KMS-11 (cell line): ENCODE data around the gene PSMA2.
A peak's percentile ranks its signal among the peaks of the same experiment; 100 is the strongest.

ENCODE experiments used
- H2AFZ ChIP-seq: fragments of 200-600 bp; sonication (generic); 2 replicates; pipeline ENCODE4 v1.6.1; 2016; ENCODE audit warnings: antibody characterized with exemption, mixed run types, low read depth
- H3K27ac ChIP-seq: fragments of 200-600 bp; sonication (generic); 2 replicates; pipeline ENCODE4 v1.6.1; 2016; ENCODE audit warnings: mild to moderate bottlenecking, mixed run types
- H3K27me3 ChIP-seq: fragments of 200-600 bp; sonication (generic); 2 replicates; pipeline ENCODE4 v1.6.1; 2017; ENCODE audit warnings: mild to moderate bottlenecking, low read depth, mixed run types, moderate library complexity; ENCODE audit not compliant: insufficient read depth
- H3K36me3 ChIP-seq: fragments of 200-600 bp; sonication (generic); 2 replicates; pipeline ENCODE4 v1.6.1; 2017; ENCODE audit warnings: mild to moderate bottlenecking, mixed run types; ENCODE audit not compliant: insufficient read depth
- H3K4me1 ChIP-seq: fragments of 200-600 bp; sonication (generic); 2 replicates; pipeline ENCODE4 v1.6.1; 2016; ENCODE audit warnings: mild to moderate bottlenecking, low read depth, mixed run types; ENCODE audit not compliant: poor library complexity, severe bottlenecking
- H3K4me2 ChIP-seq: fragments of 200-600 bp; sonication (generic); 2 replicates; pipeline ENCODE4 v1.7.0; 2016; ENCODE audit warnings: mild to moderate bottlenecking, mixed run types
- H3K4me3 ChIP-seq: fragments of 200-600 bp; sonication (generic); IDR thresholded peaks from 2 replicates; pipeline ENCODE4 v1.6.1; 2017; ENCODE audit warnings: low read depth, low read length, mixed read lengths; ENCODE audit not compliant: insufficient read depth
- H3K79me2 ChIP-seq: fragments of 200-600 bp; sonication (generic); 2 replicates; pipeline ENCODE4 v1.6.1; 2016; ENCODE audit warnings: low read depth, mixed run types; ENCODE audit not compliant: insufficient read depth
- H3K9ac ChIP-seq: fragments of 200-600 bp; sonication (generic); 2 replicates; pipeline ENCODE4 v1.6.1; 2016; ENCODE audit warnings: mild to moderate bottlenecking, mixed run types
- H4K20me1 ChIP-seq: fragments of 200-600 bp; sonication (generic); 2 replicates; pipeline ENCODE4 v1.6.1; 2016; ENCODE audit warnings: mild to moderate bottlenecking, mixed run types; ENCODE audit not compliant: insufficient read depth
- TF ChIP-seq, protein P1 (sequence below): fragments of 200-600 bp; sonication (generic); conservative IDR thresholded peaks from 2 replicates; pipeline ENCODE4 v1.6.1; 2017; ENCODE audit warnings: low read depth, mild to moderate bottlenecking, antibody characterized with exemption, low read length, moderate library complexity, mixed read lengths

PSMA2 gene

DNA sequence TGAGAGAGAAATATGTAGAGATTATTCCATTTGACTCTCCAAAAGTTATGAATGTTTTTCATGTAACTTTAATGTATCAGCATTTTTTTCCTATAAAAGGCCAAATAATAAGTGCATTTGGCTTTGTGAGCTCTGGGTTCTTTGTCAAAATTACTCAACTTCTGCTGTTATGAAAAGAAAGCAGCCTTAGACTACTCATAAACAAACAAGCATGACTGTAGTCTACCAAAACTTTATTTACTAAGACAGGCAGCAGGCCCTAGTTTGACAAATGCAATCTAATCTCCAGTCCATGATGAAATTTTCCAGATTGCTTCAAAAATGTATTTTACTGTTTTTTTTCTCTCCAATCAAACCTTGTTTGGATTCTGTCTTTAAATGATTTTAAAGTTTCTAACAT is 46.5 kb upstream of the PSMA2 start:
- TF ChIP-seq, protein P1, sequence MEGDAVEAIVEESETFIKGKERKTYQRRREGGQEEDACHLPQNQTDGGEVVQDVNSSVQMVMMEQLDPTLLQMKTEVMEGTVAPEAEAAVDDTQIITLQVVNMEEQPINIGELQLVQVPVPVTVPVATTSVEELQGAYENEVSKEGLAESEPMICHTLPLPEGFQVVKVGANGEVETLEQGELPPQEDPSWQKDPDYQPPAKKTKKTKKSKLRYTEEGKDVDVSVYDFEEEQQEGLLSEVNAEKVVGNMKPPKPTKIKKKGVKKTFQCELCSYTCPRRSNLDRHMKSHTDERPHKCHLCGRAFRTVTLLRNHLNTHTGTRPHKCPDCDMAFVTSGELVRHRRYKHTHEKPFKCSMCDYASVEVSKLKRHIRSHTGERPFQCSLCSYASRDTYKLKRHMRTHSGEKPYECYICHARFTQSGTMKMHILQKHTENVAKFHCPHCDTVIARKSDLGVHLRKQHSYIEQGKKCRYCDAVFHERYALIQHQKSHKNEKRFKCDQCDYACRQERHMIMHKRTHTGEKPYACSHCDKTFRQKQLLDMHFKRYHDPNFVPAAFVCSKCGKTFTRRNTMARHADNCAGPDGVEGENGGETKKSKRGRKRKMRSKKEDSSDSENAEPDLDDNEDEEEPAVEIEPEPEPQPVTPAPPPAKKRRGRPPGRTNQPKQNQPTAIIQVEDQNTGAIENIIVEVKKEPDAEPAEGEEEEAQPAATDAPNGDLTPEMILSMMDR = no peak
- no peaks in the 10 kb centered on the region for H3K4me1 ChIP-seq
- H4K20me1 ChIP-seq = no peaks in the 10 kb centered on the region

DNA sequence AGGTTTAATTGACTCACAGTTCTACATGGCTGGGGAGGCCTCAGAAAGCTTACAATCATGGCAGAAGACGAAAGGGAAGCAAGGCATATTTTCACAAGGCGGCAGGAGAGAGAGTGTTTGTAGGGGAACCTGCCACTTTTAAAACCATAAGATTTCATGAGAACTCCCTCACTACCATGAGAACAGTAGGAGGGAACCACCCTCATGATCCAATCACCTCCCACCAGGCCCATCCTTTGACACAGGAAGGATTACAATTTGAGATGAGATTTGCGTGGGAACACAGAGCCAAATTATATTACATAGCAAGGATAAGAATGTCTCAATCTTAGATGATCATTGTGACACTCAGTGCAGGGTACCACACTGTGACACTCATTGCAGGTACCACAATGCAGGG is 44.4 kb upstream of the PSMA2 start:
- H3K79me2 ChIP-seq = no peaks in the 10 kb centered on the region
- no peaks in the 10 kb centered on the region for H3K4me1 ChIP-seq
- no peak overlapping the region for H3K9ac ChIP-seq
- TF ChIP-seq, protein P1 = no peak
- H3K27ac ChIP-seq = no peak overlapping the region
- no peak overlapping the region for H3K4me3 ChIP-seq
- no peaks in the 10 kb centered on the region for H4K20me1 ChIP-seq
- H2AFZ ChIP-seq = no peak overlapping the region
- no peaks in the 10 kb centered on the region for H3K27me3 ChIP-seq
- no peaks in the 10 kb centered on the region for H3K36me3 ChIP-seq
- H3K4me2 ChIP-seq = no peak overlapping the region

More for the DNA sequence above, 46.5 kb upstream of the PSMA2 start:
- H3K27me3 ChIP-seq = no peaks in the 10 kb centered on the region
- no peaks in the 10 kb centered on the region for H3K79me2 ChIP-seq
- no peak overlapping the region for H3K4me3 ChIP-seq
- no peak overlapping the region for H3K27ac ChIP-seq
- no peaks in the 10 kb centered on the region for H3K36me3 ChIP-seq
- H3K9ac ChIP-seq = no peak overlapping the region
- H3K4me2 ChIP-seq = no peak overlapping the region
- H2AFZ ChIP-seq = no peak overlapping the region

DNA sequence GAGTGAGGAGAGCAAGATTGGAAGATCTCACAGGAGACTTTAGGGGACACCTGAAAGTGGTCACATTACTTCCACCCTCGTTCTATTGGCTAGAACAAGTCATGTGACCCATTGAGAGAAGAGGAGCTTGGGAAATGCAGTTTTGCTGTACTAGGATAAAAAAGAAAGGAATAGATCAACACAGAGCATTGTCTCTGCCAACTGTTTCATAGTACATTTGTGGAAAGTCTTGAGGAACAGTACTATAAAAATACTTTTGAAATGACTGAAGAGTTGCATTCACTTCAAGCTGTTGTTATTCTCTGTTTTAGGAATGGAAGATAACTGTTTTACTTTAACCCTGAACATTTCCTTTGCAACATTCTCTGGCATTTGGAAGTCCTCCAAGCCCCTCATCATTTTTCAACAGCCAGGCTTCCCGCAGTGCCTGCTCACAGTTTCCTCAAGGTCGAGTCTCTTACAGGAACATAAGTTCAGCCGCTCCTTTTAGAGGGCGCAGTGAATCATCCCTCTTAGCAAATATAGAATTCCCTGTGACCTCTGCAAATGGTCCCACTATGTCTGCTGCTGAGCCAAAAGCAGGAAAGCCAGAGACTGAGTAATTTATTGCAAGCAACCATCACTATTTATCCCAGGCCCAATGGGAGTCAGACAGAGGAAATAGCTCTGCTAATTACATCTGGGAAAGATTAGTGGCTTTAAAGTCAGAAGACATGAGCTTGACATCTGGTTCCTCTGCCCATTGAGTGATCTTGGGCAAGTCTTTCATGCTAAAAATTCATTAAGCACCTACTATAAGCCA is 40.9 kb upstream of the PSMA2 start:
- H3K4me2 ChIP-seq = no peak overlapping the region
- H3K79me2 ChIP-seq = no peaks in the 10 kb centered on the region
- no peaks in the 10 kb centered on the region for H3K36me3 ChIP-seq
- TF ChIP-seq, protein P1 = no peak
- no peaks in the 10 kb centered on the region for H3K4me1 ChIP-seq
- no peak overlapping the region for H3K27ac ChIP-seq
- H3K9ac ChIP-seq = no peak overlapping the region
- H4K20me1 ChIP-seq = no peaks in the 10 kb centered on the region
- no peak overlapping the region for H3K4me3 ChIP-seq
- no peak overlapping the region for H2AFZ ChIP-seq
- no peaks in the 10 kb centered on the region for H3K27me3 ChIP-seq

DNA sequence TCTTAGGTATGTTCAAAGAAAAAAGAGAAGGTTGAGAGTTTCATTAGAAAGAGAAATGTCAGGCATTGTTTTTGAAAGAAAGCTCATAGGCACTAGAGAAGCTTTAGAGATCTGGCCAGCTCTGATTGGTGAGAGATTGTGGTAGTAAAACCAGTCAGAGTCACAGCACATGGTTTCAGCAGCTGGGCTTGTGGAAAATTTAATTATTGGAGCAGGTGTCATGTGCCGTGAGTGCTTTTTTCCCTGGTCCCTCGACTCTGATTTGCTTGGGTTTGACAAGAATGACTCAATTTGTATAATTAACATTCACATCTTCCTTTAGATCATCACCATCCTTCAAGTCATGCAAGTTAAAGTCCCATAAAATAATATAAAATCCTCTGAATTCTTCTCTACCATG is 35.4 kb upstream of the PSMA2 start:
- no peak overlapping the region for H3K9ac ChIP-seq
- H3K4me1 ChIP-seq = peaks cover 30% of the 10 kb centered on the region
- H4K20me1 ChIP-seq = no peaks in the 10 kb centered on the region
- H3K27me3 ChIP-seq = no peaks in the 10 kb centered on the region
- H3K27ac ChIP-seq = no peak overlapping the region
- no peaks in the 10 kb centered on the region for H3K36me3 ChIP-seq
- no peaks in the 10 kb centered on the region for H3K79me2 ChIP-seq
- H3K4me2 ChIP-seq = peak overlapping the region; percentile 0; the same call in 1 of the 2 replicates
- H2AFZ ChIP-seq = no peak overlapping the region
- TF ChIP-seq, protein P1 = no peak
- H3K4me3 ChIP-seq = no peak overlapping the region
